EL (cell line): ENCODE data around the gene SEL1L3.

Source experiments
- DNase-seq: peaks from one replicate; pipeline ENCODE4 v3.0.0-alpha.2; 2016

SEL1L3 gene

GRCh38 chr4:25815586-25815985 lies 47.2 kb downstream of the SEL1L3 start:
- no peak for DNase-seq

GRCh38 chr4:25814301-25815136 lies 48.3 kb downstream of the SEL1L3 start:
- peak; percentile 84 for DNase-seq

GRCh38 chr4:25813448-25814106 lies 49.2 kb downstream of the SEL1L3 start:
- peak; percentile 92 for DNase-seq

GRCh38 chr4:25811841-25812240 lies 50.9 kb downstream of the SEL1L3 start:
- DNase-seq, result no peak

GRCh38 chr4:25811374-25811690 lies 51.5 kb downstream of the SEL1L3 start:
- peak; percentile 26 for DNase-seq

- DNase-seq, result no peak
Observed at GRCh38 chr4:25810461-25811373, 52.1 kb downstream of the SEL1L3 start.

- DNase-seq, result no peak
Observed at GRCh38 chr4:25809996-25810395, 52.8 kb downstream of the SEL1L3 start.

GRCh38 chr4:25807102-25807728 lies 55.6 kb downstream of the SEL1L3 start:
- DNase-seq, result no peak

GRCh38 chr4:25805255-25805860 lies 57.4 kb downstream of the SEL1L3 start:
- no peak for DNase-seq

GRCh38 chr4:25803720-25804225 lies 59.0 kb downstream of the SEL1L3 start:
- no peak for DNase-seq

GRCh38 chr4:25801594-25801993 lies 61.2 kb downstream of the SEL1L3 start:
- DNase-seq, result no peak

GRCh38 chr4:25800245-25800644 lies 62.5 kb downstream of the SEL1L3 start:
- DNase-seq, result no peak

GRCh38 chr4:25799522-25799921 lies 63.3 kb downstream of the SEL1L3 start:
- no peak for DNase-seq

GRCh38 chr4:25797136-25797535 lies 65.7 kb downstream of the SEL1L3 start:
- no peak for DNase-seq

- DNase-seq, result peak; percentile 92
Observed at GRCh38 chr4:25795566-25796454, 67.0 kb downstream of the SEL1L3 start.

- DNase-seq, result no peak
Observed at GRCh38 chr4:25795091-25795490, 67.7 kb downstream of the SEL1L3 start.

GRCh38 chr4:25792876-25793275 lies 69.9 kb downstream of the SEL1L3 start:
- no peak for DNase-seq

- DNase-seq, result no peak
Observed at GRCh38 chr4:25792200-25792791, 70.5 kb downstream of the SEL1L3 start.

GRCh38 chr4:25790024-25790423 lies 72.8 kb downstream of the SEL1L3 start:
- DNase-seq, result no peak

- DNase-seq, result no peak
Observed at GRCh38 chr4:25788703-25789238, 74.0 kb downstream of the SEL1L3 start.
